GM21526 (cell line): ENCODE data around the gene NASP.

ENCODE experiments used
- ATAC-seq: cut with Tn5 transposase; IDR thresholded peaks from one replicate; pipeline ENCODE4 v1.9.1; 2021; ENCODE audit warnings: moderate library complexity; ENCODE audit not compliant: unreplicated experiment, low FRiP score

The NASP gene

GRCh38 chr1:45660336-45660735, 76.5 kb downstream of the NASP start:
- ATAC-seq: no peak

- no peak for ATAC-seq
Observed at GRCh38 chr1:45666836-45667235, 83.0 kb downstream of the NASP start.

- ATAC-seq: no peak
Observed at GRCh38 chr1:45667321-45668111, 83.7 kb downstream of the NASP start.
